IPS-11a (cell line): ENCODE results near the gene CFP.
A peak's percentile ranks its signal among the peaks of the same experiment; 100 is the strongest.
"Not testable (repeated sequence)": the region's sequence is repeated elsewhere in the genome, so short reads cannot be mapped to it uniquely, and the experiment has no call there.

ENCODE experiments used
- H3K4me3 ChIP-seq: one replicate; pipeline ENCODE4 v1.5.1; 2013; ENCODE audit warnings: low read depth, low read length, control low read depth

Gene CFP

DNA sequence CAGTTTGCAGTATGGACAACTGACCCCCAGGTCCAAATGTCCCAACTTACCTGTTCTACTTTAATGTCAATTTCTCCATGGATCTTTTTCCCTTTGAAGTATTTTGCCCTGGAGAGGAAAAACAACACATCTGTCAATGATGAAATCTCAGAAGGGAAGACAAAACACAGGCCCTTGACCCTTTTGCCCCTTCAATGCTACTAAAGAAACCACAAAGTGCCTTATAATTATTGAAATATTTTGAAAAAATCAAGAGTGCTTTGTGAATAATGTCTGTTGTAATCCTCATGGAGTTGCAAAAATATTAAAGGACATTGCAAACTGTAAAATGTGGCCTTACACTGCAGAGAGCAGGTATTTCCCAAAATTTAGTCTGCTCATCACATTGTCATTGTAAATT, 22.6 kb downstream of the CFP start:
- no peak overlapping the region for H3K4me3 ChIP-seq

DNA sequence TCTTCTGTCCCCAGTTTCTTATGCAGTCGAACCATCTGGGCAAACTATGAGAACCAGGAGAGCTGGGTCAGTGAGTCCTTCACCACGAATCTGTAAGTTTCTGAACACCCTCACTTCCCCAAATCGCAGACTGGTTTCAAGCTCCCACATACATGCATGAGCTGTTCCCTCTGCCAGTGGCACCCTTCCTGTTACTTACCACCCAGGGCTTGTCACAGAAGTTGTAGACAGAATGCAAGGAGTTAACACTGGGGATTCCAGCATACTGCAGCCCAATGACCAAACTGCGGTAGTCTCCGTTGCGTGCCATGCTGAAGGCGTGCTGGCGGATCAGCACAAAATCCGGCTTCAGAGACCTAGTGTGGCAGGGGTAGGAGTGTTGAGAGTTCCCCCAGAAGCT, 24.7 kb downstream of the CFP start:
- H3K4me3 ChIP-seq, result no peak overlapping the region

DNA sequence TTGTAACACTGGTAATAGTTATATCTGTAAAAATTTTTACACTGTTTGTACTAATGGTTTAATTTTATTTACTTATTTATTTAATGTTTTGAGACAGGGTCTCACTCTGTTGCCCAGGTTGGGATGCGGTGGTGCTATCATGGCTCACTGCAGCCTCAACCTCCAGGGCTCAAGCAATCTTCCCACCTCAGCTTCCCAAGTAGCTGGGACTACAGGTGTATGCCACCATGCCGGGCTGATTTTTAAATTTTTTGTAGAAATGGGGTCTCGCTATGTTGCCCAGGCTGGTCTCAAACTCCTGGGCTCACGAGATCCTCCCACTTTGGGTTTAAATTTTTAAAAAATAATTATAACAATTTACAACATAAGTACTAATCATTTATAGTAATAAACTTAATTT, 26.6 kb downstream of the CFP start:
- H3K4me3 ChIP-seq, result not testable (repeated sequence)

DNA sequence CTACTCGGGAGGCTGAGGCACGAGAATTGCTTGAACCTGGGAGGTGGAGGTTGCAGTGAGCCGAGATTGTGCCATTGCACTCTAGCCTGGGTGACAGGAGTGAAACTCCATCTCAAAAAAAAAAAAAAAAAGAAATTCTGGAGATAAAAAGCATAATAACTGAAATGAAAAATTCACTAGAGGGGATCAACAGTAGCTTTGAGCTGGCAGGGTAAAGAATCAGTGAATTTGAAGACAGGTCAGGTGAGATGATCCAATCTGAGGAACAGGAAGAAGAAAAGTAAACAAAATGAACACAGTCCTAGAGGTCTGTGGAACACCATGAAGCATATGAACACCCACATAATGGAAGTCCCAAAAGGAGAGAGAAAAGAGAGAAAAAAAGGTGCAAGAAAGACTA, 32.5 kb downstream of the CFP start:
- H3K4me3 ChIP-seq, result no peak overlapping the region

DNA sequence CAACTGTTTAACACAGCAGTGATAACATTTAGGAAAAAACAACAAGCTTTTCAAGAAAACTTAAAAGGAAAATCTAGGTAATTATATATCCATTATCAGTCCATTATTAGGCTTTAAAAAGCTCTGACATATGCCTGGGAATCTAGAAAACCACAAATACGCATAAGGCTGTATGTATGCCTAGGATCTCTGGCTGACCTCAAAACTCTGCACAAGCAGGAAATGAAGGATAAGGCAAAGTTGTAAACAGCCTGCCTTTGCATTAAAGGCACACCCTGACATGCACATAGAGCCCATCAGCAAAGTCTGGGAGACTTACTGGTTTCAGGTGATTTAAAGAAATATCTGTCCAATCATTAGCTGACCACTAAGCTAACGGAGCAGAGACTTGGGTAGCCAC, 33.5 kb downstream of the CFP start:
- no peak overlapping the region for H3K4me3 ChIP-seq

DNA sequence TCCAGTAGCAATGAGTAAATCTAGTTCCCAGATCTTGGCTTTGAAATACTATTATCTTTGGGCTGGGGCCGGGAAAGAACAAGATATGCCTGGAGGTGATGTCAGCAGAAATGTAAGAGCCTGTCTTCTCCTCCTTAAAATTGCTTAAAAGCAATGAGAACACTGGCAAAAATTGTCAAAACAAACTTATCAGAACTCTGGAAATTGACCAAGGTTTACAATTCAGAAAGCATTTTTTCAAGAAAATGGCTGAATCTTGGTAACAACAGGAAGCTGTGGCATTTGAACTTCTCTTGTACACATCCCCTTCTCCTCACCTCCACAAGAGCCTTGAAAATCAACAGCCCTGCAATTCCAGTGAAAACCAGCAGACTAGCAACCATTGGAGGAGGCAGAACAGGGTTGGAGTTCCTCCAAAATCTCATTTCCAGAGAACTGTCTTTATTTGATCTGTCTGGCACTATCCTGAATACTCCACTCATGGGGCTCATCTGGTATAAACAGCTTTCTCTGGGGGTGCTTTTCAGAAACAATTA, 33.9 kb downstream of the CFP start:
- H3K4me3 ChIP-seq, result no peak overlapping the region

DNA sequence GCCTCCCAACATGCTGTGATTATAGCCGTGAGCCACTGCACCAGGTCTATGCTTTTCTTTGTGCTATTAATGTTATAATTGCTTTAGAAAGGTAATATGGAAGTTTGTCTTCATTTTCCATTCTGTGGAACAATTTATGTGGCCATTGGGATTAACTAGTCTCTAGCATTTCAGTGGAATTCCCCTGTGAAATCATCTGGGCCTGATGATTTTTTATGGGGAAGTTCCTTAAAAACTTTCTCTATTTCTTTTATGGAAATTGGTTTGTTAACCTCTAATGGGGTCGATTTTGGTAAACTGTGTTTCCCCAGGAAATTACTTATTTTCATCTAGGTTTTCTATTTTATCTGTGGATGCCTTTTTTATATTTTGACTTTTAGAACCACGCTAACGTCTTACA, 36.2 kb downstream of the CFP start:
- H3K4me3 ChIP-seq, result no peak overlapping the region

DNA sequence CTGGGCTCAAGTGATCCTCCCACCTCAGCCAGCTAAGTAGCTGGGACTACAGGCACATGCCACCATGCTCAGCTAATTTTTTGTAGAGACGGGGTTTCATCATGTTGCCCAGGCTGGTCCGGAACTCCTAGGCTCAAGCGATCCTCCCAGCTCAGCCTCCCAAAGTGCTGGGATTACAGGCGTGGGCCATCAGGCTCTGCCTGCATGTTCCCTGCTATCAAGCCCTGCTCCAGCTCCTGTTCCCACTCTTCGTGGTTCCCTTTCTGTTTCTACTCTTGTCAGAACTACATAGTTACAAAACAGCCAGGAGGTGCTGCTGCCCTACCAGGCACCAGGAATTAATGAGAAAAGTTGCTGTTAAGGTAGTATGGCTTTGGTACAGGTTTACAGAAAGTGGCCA, 38.7 kb downstream of the CFP start:
- no peak overlapping the region for H3K4me3 ChIP-seq

DNA sequence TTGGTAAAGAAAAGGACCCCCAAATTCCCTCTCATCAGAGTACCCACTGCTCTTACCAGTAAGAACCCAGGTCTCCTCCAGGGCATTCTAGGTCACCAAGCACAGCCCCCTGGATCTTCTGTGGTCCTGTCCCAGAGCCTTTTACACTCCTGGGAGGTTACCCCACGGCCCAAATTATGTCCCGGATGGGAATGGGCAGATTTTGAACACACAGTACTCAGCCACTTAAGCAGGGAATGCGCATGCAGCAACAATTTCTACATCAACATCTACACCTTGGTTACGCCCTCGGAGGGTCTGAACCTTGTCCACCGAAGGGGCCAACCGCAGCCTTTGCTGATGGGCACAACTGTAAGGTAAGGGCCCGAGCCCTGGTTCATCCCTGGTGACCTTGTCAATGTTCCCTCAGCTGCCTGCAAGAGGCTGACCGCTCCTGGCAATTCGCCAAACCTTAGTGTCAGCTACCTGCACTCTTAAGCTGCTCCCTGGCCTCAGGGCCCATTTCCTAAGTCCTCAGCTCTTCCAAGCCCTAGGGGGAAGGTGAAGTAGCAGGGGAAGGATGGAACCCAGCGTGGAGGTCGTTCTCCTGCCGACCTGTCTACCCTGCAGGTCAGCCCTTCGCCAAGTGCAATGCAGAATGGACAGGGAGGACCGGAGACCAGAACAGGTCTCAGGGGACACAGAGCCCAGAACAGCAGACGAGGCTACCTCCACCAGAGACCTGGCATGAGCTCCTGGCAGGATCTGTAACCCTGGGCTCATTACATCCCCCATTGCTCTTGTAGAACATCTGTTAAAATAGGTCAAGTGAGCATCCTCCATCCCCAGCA, 41.6 kb downstream of the CFP start:
- H3K4me3 ChIP-seq, result no peak overlapping the region

DNA sequence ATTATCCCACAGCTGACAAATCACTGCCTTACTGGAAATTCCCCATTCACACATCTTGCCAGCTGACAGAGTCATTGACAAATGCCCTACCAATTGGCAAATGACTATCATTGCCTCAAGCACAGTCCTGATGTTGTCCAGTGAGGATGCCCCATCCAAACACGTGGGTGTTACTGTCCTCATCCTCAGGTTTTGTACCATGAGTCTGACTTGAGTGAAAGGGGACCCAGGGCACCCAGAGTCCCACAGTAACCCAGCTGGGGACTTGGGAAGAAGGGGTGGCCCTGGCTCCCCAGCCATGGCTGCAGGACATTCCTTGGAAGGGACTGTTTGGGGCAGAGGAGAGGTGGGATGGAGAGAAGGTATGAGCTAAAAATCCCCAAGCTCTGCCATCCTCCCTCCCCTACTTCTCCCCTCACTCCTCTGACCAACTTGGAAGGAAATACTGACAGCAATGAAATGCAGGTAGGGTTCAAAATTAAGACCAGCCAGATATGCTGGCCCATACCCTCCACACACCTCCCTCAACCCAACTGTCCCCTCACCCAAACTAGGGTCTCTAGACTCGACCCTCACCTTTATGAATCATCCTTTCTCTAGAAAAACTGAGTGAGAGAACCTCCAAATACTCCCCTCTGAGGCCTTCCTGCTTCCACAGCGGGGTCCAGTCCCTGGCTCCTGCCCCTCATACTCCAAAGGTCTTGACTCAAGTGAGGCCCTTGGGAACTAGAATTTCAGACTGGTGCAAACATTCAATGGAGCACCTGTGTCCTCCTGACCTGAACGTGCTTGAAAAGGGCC, 42.4 kb downstream of the CFP start:
- no peak overlapping the region for H3K4me3 ChIP-seq

DNA sequence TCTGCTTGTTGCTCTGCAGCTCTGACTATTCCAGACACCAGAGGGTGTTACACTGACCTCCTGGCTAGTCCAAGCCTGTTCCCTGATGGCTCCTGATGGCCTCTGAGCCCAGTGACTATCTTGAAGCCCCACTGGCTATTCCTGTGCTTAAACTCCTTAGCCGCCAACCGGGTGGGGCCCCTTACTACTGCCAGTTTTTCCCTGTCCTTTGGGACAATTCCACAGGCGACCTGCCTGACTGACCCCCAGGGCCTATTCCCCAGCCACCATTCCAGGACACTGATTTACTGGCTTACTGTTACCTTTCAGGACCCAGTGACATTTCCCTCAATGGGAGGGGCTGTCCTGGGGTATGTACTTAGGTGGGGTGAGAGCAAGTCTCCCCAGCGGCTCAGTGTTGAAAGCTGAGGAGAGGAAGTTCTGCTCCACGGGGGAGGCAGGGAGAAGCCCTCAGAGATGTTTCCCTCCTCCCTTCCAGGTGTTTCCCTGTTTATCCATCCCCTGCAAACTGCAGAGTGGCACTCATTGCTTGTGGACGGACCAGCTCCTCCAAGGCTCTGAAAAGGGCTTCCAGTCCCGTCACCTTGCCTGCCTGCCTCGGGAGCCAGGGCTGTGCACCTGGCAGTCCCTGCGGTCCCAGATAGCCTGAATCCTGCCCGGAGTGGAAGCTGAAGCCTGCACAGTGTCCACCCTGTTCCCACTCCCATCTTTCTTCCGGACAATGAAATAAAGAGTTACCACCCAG, 43.5 kb downstream of the CFP start:
- no peak overlapping the region for H3K4me3 ChIP-seq

DNA sequence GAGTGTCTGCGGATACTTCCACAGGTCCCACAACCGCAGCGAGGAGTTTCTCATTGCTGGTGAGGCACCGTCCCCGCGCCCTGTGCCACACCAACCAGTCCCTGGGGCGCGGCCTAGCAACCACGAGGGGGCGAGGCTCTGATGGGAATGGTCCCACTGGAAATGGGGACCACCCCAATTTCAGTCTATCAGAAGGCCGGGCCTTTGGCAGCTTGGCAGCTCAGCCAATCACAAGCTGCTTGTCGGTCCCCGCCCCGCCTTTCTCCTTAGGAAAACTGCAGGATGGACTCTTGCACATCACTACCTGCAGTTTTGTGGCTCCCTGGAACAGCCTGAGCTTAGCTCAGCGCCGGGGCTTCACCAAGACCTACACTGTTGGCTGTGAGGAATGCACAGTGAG, 44.5 kb downstream of the CFP start:
- no peak overlapping the region for H3K4me3 ChIP-seq

DNA sequence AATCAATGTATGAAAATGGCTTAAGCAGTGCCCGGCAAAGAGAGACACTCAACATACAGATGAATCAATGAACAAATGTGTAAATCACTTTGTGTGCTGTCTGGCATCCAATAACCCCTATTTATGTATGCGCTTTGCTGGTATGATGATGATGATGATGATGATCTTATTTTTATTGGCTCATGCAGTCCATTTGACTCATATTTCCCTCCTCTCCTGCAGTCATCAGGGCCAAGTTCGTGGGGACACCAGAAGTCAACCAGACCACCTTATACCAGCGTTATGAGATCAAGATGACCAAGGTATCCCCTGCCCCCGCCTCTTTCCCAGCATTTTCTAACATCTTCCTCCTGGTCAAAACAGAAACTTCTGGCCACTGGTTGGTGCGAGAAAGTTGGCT, 45.0 kb downstream of the CFP start:
- no peak overlapping the region for H3K4me3 ChIP-seq

DNA sequence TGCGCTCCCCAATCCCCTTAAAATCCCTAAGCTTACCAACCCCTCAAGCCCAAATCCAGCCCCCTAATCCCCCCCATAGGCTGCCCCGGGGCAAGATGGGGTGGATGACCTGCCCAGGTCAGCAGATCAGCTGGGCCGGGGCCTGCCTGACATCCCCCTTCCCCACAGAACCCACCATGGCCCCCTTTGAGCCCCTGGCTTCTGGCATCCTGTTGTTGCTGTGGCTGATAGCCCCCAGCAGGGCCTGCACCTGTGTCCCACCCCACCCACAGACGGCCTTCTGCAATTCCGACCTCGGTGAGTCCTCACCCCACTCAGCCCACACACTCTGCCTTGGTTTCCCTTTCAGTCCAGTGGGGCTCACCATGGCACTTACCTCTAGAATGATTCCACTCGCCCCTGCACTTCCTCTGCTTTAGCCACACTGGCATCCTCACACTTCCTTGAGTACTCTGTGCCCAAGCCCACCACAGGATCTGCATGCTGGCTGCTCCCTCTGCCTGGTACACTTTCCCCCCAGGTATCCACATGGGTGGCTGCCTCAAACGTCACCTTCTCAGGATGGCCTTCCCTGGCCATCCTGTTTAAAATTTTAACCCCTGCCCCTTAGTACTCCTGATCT, 46.4 kb downstream of the CFP start:
- no peak overlapping the region for H3K4me3 ChIP-seq

DNA sequence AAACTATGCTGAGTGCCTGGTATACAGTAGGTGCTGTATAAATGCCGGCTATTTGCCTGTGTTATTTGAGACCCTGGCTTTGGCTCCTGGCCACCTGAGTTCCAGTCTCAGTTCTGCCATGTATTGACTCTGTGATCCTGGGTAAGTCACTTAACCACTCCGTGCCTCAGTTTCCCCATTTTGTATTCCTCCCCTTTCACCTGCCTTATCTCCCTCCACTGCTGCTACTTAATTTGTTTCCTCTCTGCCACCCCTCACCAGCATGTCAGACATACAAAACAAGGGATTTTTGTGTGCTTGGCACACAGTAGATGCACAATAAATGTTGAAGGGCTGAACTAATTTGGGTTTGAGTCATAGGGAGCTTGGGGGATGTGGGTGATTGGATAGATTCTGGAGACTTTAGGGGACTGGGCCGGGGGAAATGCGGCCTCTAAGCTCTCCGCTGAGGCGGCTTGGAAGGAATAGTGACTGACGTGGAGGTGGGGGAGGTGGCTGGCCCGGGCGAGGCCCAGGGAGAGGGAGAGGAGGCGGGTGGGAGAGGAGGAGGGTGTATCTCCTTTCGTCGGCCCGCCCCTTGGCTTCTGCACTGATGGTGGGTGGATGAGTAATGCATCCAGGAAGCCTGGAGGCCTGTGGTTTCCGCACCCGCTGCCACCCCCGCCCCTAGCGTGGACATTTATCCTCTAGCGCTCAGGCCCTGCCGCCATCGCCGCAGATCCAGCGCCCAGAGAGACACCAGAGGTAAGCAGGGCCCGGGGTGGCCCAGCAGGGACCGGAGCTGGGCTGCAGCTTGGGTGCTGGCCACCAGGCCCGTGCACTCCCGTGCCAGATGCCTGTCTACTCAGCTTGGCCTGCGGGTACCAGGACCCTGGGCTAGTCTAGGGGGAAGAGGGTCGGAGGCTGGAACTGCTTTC, 47.7 kb downstream of the CFP start, which contains the start of gene TIMP1:
TIMP1 (plus strand) TSS at position 706 of the 917 bp plus-strand sequence. CDS start 980 bp downstream, outside the sequence.
- H3K4me3 ChIP-seq, result peak within 1 kb of the TSS; percentile 45

DNA sequence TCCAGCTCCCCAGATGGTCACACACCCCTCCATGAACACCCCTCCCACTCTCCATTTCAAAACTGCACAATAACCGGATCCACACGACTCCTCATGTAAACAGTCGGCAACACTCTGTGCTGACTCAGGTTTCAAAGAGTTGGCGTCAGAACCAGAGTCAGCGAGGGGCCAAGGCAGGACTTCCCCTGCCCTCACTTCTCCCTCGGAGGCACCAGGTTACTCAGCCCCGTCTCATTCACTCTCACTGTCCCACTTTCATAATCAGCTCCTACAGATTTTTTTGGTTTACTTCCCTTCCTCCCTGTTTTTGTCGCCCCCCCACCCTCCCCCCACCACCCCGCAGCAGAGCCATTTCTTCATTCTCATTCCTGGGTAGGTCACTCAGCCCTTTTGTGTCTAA, 50.2 kb downstream of the CFP start:
- H3K4me3 ChIP-seq, result no peak overlapping the region

DNA sequence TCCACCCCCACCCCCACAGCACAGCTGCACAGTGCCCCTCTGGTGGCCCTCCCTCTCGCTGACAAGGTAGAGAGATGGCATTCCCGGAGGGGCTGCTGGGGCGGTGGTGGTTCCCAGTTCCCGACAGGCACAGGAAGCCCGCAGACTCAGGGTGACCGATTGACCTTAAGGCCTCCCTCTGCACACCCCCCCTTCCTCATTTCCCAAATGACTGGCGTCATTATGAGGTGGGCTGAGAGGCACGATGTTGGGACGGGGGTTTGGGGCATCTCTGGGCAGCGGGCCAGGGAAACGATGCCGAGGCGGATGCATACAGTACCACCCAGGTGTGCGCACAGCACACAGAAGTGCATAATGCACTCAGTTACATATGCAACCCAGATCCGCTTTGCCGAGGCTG, 51.0 kb downstream of the CFP start:
- no peak overlapping the region for H3K4me3 ChIP-seq

DNA sequence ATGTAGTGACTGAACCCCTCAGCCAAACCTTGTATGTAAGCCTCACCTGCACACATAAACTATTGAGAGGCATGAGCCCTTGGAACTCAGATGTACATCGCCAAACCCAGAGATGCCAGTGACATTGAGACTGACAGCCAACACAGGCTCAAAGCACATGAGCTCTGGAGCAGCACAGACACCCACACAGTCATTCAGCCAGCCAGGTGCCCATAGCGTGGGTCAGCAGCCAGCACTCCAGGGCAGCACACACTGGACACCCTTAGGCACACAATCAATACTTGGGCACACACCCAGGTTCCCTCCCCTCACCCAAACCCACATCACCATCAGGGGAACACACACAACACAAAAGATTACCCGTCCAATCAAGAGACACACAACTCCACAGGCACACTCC, 51.8 kb downstream of the CFP start:
- no peak overlapping the region for H3K4me3 ChIP-seq

DNA sequence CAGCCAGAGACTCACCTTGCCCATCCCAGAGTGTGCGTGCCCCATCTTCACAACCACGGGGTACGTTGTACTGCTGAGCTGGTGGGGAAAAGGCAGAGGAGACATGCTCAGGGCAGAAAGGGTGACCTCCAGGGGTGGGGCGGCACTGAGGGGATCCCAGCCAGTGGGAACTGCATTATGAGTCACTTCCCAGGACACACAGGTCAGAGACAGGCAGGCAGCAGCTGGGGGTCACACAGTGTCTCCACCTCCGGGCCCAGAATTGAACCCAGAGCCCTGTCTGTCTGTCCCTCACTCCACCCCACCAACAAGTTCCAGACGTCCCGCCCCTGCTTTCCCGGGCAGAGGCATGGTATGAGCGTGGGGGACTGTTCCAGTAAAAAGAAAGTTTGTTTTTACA, 52.3 kb downstream of the CFP start:
- H3K4me3 ChIP-seq, result no peak overlapping the region
